Cardiac muscle cell (in vitro differentiated cells and primary cell): Measurements from ENCODE around the gene AIMP1. TPM values are rescaled to one million over a fixed set of nuclear protein-coding genes. Genes with fewer than 3 reads are reported as not detected.

ENCODE experiments used
- DNase-seq, 2 donors: peaks; one replicate each; pipeline versions ENCODE4 v3.0.0 to v3.0.0-alpha.2; 2010 to 2017; ENCODE audit warnings: low read depth in 1 of 2, low spot score in 1 of 2
- H3K27ac ChIP-seq: fragments of 200-600 bp; sonication (generic); 2 replicates; pipeline ENCODE4 v1.5.1; 2016
- H3K27me3 ChIP-seq: fragments of 200-600 bp; sonication (generic); 2 replicates; pipeline ENCODE4 v1.6.0; 2016; ENCODE audit warnings: control low read depth
- H3K36me3 ChIP-seq: fragments of 200-600 bp; sonication (generic); 2 replicates; pipeline ENCODE4 v1.5.1; 2016; ENCODE audit warnings: control low read depth
- H3K4me1 ChIP-seq: fragments of 200-600 bp; sonication (generic); 2 replicates; pipeline ENCODE4 v1.8.1; 2017; ENCODE audit warnings: low read depth, mild to moderate bottlenecking, mixed run types
- H3K4me3 ChIP-seq: fragments of 200-600 bp; sonication (generic); 2 replicates; pipeline ENCODE4 v1.5.1; 2016; ENCODE audit warnings: mild to moderate bottlenecking
- H3K9me3 ChIP-seq: fragments of 200-600 bp; sonication (generic); 2 replicates; pipeline ENCODE4 v1.5.1; 2017; ENCODE audit warnings: low read depth, mild to moderate bottlenecking, control low read depth
- polyA plus RNA-seq: library from polyadenylated mRNA; unstranded; fragments of >200 nt; fragmentation: Nextera tagmentation; extraction: Ambion mirVana; gene quantifications from 2 replicates; pipeline ENCODE4 v1.2.1, GENCODE V29; 2016
- total RNA-seq: library from RNA; depleted of rRNA; stranded (reverse); fragments of >200 nt; gene quantifications from 2 replicates; pipeline ENCODE4 v1.2.3, GENCODE V29; 2016
- TF ChIP-seq, protein P1 (sequence below): IDR thresholded peaks from 2 replicates; pipeline ENCODE4 v1.5.1; 2012; ENCODE audit warnings: low read depth, mild to moderate bottlenecking, low read length

Gene AIMP1
- total and polyA plus RNA-seq, 2 experiments from 2014 or later = 19.7 to 49.1 TPM

DNA sequence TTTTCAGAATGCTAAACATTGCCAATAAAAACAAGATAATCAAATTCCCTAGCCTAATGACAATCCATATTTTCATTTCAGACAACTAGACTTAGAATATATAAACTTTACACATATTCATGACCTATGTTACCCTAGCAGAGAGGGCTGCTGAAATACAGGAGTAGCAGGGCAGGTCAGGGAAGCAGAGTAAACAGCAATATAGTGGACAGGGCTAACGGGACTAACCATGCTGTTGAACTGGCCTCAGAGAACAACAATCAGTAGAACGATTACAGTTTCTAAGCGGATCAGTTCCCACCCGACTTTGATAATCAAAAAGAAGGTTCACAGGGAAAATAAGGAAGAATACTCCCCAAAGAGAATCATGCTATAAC, 14.3 kb upstream of the AIMP1 start:
- TF ChIP-seq, protein P1, sequence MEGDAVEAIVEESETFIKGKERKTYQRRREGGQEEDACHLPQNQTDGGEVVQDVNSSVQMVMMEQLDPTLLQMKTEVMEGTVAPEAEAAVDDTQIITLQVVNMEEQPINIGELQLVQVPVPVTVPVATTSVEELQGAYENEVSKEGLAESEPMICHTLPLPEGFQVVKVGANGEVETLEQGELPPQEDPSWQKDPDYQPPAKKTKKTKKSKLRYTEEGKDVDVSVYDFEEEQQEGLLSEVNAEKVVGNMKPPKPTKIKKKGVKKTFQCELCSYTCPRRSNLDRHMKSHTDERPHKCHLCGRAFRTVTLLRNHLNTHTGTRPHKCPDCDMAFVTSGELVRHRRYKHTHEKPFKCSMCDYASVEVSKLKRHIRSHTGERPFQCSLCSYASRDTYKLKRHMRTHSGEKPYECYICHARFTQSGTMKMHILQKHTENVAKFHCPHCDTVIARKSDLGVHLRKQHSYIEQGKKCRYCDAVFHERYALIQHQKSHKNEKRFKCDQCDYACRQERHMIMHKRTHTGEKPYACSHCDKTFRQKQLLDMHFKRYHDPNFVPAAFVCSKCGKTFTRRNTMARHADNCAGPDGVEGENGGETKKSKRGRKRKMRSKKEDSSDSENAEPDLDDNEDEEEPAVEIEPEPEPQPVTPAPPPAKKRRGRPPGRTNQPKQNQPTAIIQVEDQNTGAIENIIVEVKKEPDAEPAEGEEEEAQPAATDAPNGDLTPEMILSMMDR = no peak
- Histone ChIP-seq H3K27me3 (no peaks in the 10 kb centered on the region), H3K4me1 (peaks cover 12% of the 10 kb centered on the region), H3K27ac (peak overlapping the region; percentile 2), H3K4me3 (no peak overlapping the region), H3K9me3 (no peaks in the 10 kb centered on the region), H3K36me3 (peaks cover 20% of the 10 kb centered on the region)
- DNase-seq = no peak

DNA sequence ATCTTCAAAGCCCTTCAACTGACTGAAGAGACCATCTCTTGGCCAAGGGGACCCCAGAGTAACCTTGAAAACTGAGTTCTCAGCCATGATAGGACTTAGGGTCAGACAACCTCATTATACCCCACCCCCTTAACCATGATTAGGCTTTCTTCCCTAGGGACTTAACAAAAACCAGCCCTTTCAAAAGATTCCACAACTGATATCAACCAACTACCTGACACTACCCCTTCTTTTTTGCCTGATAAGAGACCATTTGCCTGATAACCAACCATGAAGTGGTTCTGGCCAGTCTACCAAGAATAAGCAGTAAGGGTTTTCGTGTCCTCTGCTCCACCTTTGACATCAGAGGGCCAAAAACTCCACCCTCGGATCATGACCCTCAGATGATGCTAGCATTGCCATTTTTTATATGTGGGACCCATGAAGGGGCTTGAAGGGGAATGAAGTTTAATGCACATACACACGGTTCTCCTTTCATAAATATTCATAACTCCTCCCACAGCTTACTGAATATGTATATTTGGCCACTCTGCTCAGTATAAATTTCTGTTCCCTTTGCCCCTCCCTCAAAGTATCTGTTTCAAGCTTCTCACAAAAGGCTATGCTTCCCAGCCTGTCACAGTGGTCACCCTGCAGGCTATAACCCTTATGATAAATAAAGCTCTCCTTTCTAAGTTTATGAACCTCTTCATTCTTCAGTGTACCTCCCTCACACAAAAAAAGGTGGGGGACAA, 12.6 kb upstream of the AIMP1 start:
- TF ChIP-seq, protein P1 = no peak
- H3K27ac ChIP-seq = peak overlapping the region; percentile 2
- no peak for DNase-seq

DNA sequence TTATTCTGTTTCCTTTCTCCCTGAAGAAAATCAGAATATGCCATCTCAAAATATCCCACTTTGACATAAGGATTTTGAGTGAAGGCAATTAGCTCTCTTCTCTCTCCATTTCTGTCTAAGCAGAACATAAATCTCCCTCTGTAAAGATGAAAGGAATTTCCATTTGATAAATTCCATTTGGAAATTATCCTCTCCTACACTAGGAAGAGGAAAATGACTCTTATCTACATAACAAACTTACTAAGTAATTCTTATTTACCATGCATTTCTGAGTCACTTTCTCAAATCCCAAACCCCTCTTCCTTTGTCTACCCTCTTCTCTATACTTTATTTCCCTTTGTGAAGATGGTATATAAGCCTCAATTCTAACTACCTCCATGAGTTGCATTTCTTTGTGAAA, 11.7 kb upstream of the AIMP1 start:
- H3K27ac ChIP-seq = peak overlapping the region; percentile 39
- no peaks in the 10 kb centered on the region for H3K9me3 ChIP-seq
- no peak overlapping the region for H3K4me3 ChIP-seq
- peaks cover 12% of the 10 kb centered on the region for H3K4me1 ChIP-seq
- no peak for DNase-seq
- no peaks in the 10 kb centered on the region for H3K27me3 ChIP-seq
- TF ChIP-seq, protein P1 = no peak
- H3K36me3 ChIP-seq = peaks cover 22% of the 10 kb centered on the region

More for the DNA sequence above, 12.6 kb upstream of the AIMP1 start:
- H3K36me3 ChIP-seq = peaks cover 26% of the 10 kb centered on the region
- no peaks in the 10 kb centered on the region for H3K27me3 ChIP-seq
- no peaks in the 10 kb centered on the region for H3K9me3 ChIP-seq
- H3K4me3 ChIP-seq = no peak overlapping the region
- H3K4me1 ChIP-seq = peaks cover 12% of the 10 kb centered on the region

DNA sequence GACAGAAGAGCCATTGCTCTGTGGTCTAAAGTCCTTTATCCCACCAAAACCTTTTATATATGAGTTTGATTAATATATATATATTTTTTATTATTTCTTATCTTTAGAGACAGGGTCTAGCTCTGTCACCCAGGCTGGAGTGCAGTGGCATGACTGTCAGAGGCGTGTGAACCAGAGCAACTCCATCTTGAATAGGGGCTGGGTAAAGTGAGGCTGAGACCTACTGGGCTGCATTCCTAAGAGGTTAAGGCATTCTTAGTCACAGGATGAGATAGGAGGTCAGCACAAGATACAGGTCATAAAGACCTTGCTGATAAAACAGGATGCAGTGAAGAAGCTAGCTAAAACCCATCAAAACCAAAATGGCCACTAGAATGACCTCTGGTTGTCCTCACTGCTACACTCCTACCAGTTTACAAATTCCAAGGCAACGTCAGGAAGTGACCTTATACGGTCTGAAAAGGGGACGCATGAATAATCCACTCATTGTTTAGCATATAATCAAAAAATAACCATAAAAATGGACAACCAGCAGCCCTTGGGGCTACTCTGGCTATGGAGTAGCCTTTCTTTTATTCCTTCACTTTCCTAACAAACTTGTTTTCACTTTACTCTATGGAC, 10.8 kb upstream of the AIMP1 start:
- Histone ChIP-seq H3K4me3 (no peak overlapping the region), H3K9me3 (no peaks in the 10 kb centered on the region), H3K4me1 (peaks cover 12% of the 10 kb centered on the region), H3K27me3 (no peaks in the 10 kb centered on the region), H3K36me3 (peaks cover 13% of the 10 kb centered on the region), H3K27ac (peak overlapping the region; percentile 25)
- no peak for DNase-seq
- TF ChIP-seq, protein P1 = no peak

DNA sequence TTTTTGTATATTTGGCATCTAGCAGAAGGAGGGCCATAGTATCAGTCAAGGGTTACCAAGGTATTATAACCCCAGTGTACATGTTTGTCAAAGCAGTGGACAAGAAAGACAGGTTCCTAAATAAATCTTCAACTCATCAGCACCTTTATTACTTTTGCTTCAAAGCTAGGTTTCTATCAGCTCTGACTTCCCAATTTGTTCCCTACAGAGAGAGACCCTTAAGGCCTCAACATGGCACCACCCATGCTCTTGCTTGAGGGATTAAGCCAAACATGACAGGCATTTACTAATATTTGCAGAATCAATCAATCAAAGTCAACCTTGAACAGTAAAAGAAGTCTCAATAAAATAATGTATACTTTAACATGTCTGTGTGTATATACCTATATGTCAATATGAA, 9.8 kb upstream of the AIMP1 start:
- H3K4me3 ChIP-seq = no peak overlapping the region
- TF ChIP-seq, protein P1 = no peak
- peaks cover 12% of the 10 kb centered on the region for H3K36me3 ChIP-seq
- H3K27ac ChIP-seq = no peak overlapping the region
- no peak for DNase-seq
- H3K4me1 ChIP-seq = peaks cover 12% of the 10 kb centered on the region
- H3K27me3 ChIP-seq = no peaks in the 10 kb centered on the region
- no peaks in the 10 kb centered on the region for H3K9me3 ChIP-seq
